IMR-90 (cell line): ENCODE results near the gene OOSP1.
"Not testable (repeated sequence)": the region's sequence is repeated elsewhere in the genome, so short reads cannot be mapped to it uniquely, and the experiment has no call there.

Experiments
- BHLHE40 ChIP-seq: fragments of 150-350 bp; IDR thresholded peaks from 2 replicates; pipeline ENCODE4 v1.6.1; 2016; ENCODE audit warnings: mild to moderate bottlenecking, low read depth, low read length
- CTCF ChIP-seq: conservative IDR thresholded peaks from 2 replicates; pipeline ENCODE4 v1.5.1; 2012; ENCODE audit warnings: mild to moderate bottlenecking, low read depth, low read length, improper control_type of control experiment
- FOS ChIP-seq: fragments of 150-350 bp; IDR thresholded peaks from 2 replicates; pipeline ENCODE4 v1.6.1; 2016; ENCODE audit warnings: low read depth, low read length
- MXI1 ChIP-seq: IDR thresholded peaks from 2 replicates; pipeline ENCODE4 v1.6.1; 2012; ENCODE audit warnings: low read depth, mild to moderate bottlenecking, low read length, moderate library complexity, borderline replicate concordance
- POLR2A ChIP-seq: IDR thresholded peaks from 2 replicates; pipeline ENCODE4 v1.6.1; 2012; ENCODE audit warnings: mild to moderate bottlenecking, low read depth, low read length
- RCOR1 ChIP-seq: IDR thresholded peaks from 2 replicates; pipeline ENCODE4 v1.6.1; 2012; ENCODE audit warnings: mild to moderate bottlenecking, low read length, improper control_type of control experiment; ENCODE audit not compliant: insufficient replicate concordance
- RFX5 ChIP-seq: IDR thresholded peaks from 2 replicates; pipeline ENCODE4 v1.8.0; 2012; ENCODE audit warnings: low read depth, mild to moderate bottlenecking, low read length, moderate library complexity
- SMC3 ChIP-seq: fragments of 150-350 bp; IDR thresholded peaks from 2 replicates; pipeline ENCODE4 v1.6.1; 2016; ENCODE audit warnings: low read depth, mild to moderate bottlenecking, antibody characterized with exemption, low read length, moderate library complexity
- USF2 ChIP-seq: fragments of 150-350 bp; IDR thresholded peaks from 2 replicates; pipeline ENCODE4 v1.6.1; 2017; ENCODE audit warnings: mild to moderate bottlenecking, antibody characterized with exemption, low read length, low read depth

- TF ChIP-seq RCOR1, USF2, MXI1, BHLHE40, CTCF, POLR2A, SMC3, FOS, RFX5: not testable (repeated sequence)
These were observed 34.7 kb upstream of the OOSP1 start for GRCh38 chr11:59903569-59903968.
